GM19025 (cell line): ENCODE data around the gene TTC39A.

Experiments
- ATAC-seq: cut with Tn5 transposase; IDR thresholded peaks from one replicate; pipeline ENCODE4 v1.9.1; 2021; ENCODE audit warnings: mild to moderate bottlenecking, low read depth, moderate library complexity; ENCODE audit not compliant: unreplicated experiment

TTC39A gene

DNA sequence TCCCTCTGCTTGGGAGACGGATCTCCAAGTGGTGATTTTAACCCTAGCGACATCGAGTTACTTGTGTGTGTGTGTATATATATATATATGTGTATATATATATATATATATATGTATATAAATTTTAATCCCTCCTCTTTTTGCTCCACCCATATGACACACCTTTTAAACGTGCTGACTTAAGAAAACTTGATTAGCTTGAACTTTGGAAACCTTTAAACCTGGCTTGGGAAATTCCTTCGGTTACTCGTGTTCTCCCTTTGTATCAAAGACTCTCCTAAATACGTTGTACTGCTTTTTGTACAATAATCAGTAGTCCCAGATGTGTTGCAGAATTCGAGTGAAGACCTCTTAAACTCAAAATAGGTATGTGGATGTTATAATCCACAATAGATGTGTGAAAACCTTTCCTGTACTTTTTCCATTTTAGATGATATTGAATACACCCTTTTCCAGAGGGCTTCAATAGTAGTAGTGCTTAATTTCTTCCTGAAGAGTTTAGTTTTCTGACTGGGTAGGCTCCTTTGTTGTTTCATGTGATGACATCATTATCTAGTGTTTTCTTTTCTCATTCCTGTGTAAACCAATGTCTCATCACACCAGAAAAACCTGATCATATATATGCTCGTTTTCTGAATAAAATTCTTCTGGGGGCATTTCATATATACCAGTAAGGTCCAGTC, 92.9 kb downstream of the TTC39A start:
- ATAC-seq: no peak
